Bronchial epithelial cell (primary cell): ENCODE data around the gene SLC41A3. TPM values are rescaled to one million over a fixed set of nuclear protein-coding genes. Genes with fewer than 3 reads are reported as not detected.

Experiments used
- DNase-seq: peaks from one replicate; pipeline ENCODE4 v3.0.0-alpha.2; 2010; ENCODE audit warnings: low read depth
- FAIRE-seq: peaks from 2 replicates; lab custom pipeline; 2011; peaks lifted over from hg19 to GRCh38; lab: Jason Lieb, UNC
- H3K27me3 ChIP-seq: 2 replicates; pipeline ENCODE4 v1.5.1; 2011; ENCODE audit warnings: low read length; ENCODE audit not compliant: control insufficient read depth, insufficient read depth
- H3K36me3 ChIP-seq: 2 replicates; pipeline ENCODE4 v1.5.1; 2011; ENCODE audit warnings: low read length; ENCODE audit not compliant: control insufficient read depth, insufficient read depth
- H3K4me3 ChIP-seq: 2 replicates; pipeline ENCODE4 v1.5.1; 2011; ENCODE audit warnings: mild to moderate bottlenecking, low read depth, low read length, control low read depth
- total RNA-seq: library from RNA; depleted of rRNA; stranded (reverse); fragments of >200 nt; gene quantifications from 2 replicates; pipeline ENCODE4 v1.2.1, GENCODE V29; 2014
- TF ChIP-seq, protein P1 (sequence below): IDR thresholded peaks from 2 replicates; pipeline ENCODE4 v1.5.1; 2011; ENCODE audit warnings: mild to moderate bottlenecking, moderate library complexity, low read length, control low read depth, inconsistent platforms; ENCODE audit not compliant: insufficient read depth, severe bottlenecking

Gene SLC41A3
- total RNA-seq, 1 donor from 2014 or later = 61.6 TPM

DNA sequence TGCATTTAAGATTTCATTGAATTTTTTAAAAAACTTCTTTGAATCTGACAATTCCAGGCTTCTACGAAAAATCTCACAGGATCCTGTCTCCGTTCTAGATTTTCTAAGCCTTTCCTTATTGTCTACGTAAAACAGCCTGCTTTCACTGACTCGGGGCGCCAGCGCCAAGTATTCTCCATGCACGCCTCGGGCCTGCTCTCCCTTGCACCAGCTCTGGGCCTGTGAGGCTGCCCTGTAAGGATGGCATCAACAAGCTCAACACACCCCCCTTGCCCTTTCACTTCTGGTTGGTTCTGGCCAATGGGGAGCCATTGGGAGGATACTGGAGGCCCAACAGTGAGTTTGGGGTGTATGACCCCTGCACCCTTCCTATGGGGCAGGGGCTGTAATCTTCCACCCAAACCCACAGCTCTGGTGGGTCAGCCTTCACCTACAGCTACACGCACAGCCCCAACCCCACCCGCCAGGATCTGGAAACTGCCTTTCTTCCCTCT, 47.8 kb downstream of the SLC41A3 start:
- TF ChIP-seq, protein P1, sequence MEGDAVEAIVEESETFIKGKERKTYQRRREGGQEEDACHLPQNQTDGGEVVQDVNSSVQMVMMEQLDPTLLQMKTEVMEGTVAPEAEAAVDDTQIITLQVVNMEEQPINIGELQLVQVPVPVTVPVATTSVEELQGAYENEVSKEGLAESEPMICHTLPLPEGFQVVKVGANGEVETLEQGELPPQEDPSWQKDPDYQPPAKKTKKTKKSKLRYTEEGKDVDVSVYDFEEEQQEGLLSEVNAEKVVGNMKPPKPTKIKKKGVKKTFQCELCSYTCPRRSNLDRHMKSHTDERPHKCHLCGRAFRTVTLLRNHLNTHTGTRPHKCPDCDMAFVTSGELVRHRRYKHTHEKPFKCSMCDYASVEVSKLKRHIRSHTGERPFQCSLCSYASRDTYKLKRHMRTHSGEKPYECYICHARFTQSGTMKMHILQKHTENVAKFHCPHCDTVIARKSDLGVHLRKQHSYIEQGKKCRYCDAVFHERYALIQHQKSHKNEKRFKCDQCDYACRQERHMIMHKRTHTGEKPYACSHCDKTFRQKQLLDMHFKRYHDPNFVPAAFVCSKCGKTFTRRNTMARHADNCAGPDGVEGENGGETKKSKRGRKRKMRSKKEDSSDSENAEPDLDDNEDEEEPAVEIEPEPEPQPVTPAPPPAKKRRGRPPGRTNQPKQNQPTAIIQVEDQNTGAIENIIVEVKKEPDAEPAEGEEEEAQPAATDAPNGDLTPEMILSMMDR = no peak
- peaks cover 3% of the 10 kb centered on the region for H3K36me3 ChIP-seq
- H3K27me3 ChIP-seq = no peaks in the 10 kb centered on the region
- peak; percentile 7 for FAIRE-seq
- DNase-seq = no peak
- H3K4me3 ChIP-seq = no peak overlapping the region

GRCh38 chr3:126035362-126036050, 48.4 kb downstream of the SLC41A3 start:
- no peaks in the 10 kb centered on the region for H3K27me3 ChIP-seq
- peaks cover 3% of the 10 kb centered on the region for H3K36me3 ChIP-seq
- TF ChIP-seq, protein P1 = no peak
- DNase-seq = no peak
- FAIRE-seq = no peak
- H3K4me3 ChIP-seq = no peak overlapping the region

- no peak for FAIRE-seq
- DNase-seq = no peak
Observed at GRCh38 chr3:126034481-126035361, 49.2 kb downstream of the SLC41A3 start.

GRCh38 chr3:126033765-126034164, 50.2 kb downstream of the SLC41A3 start:
- TF ChIP-seq, protein P1 = no peak
- peak; percentile 90 for FAIRE-seq
- DNase-seq = no peak
- Histone ChIP-seq H3K36me3 (peaks cover 3% of the 10 kb centered on the region), H3K4me3 (no peak overlapping the region), H3K27me3 (no peaks in the 10 kb centered on the region)

More at GRCh38 chr3:126034481-126035361, 49.2 kb downstream of the SLC41A3 start:
- TF ChIP-seq, protein P1 = no peak
- Histone ChIP-seq H3K27me3 (no peaks in the 10 kb centered on the region), H3K4me3 (no peak overlapping the region), H3K36me3 (peaks cover 3% of the 10 kb centered on the region)

DNA sequence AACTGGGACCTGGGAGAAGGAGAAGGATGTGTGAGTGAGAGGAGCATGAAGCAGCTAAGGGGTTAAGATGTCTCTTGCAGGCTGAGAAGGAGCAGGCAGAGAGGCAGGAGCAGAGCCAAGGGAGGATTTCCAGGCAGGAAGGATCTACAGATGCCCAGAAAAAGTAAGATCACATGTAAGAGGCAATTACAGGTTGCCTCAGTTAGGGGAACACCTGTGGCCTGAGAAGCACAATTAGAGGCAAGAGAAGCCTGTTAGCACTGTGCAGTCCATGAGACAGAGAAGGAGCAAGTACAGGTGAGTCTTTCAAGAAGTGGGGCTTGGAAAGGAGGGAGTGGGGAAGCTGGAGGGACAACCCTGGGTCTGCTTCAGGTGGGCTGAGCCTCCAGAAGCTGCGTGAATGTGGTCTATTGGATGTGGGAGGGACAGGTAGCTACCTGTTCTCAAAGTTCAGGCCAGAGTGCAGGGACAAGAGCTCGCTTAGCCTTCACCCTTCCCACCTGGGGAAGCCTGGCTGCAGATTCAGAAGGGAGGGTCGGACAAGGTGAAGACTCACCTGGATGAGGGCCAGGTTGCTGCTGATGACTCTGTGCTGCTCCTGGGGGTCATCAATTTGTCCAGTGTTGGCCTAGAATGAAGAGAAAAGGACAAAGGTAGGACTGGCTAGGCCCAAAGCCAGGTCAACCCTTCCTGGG, 50.7 kb downstream of the SLC41A3 start:
- FAIRE-seq (peak; percentile 13), DNase-seq (no peak)
- Histone ChIP-seq H3K36me3 (peaks cover 3% of the 10 kb centered on the region), H3K27me3 (no peaks in the 10 kb centered on the region), H3K4me3 (no peak overlapping the region)
- TF ChIP-seq, protein P1 = no peak
